HEK293T (cell line): ENCODE results near the gene ADAM10.

Experiments used
- BHLHE40 ChIP-seq: fragments of 450-650 bp; IDR thresholded peaks from 2 replicates; pipeline ENCODE4 v1.6.1; 2016; ENCODE audit warnings: mild to moderate bottlenecking, moderate library complexity, borderline replicate concordance
- ELF4 ChIP-seq: fragments of 450-650 bp; IDR thresholded peaks from 2 replicates; pipeline ENCODE4 v1.6.1; 2017; ENCODE audit warnings: antibody characterized with exemption
- FOXA1 ChIP-seq: fragments of 450-650 bp; IDR thresholded peaks from 2 replicates; pipeline ENCODE4 v1.6.1; 2016; ENCODE audit warnings: mild to moderate bottlenecking
- FOXM1 ChIP-seq: fragments of 450-650 bp; IDR thresholded peaks from 2 replicates; pipeline ENCODE4 v1.6.1; 2017; ENCODE audit warnings: mild to moderate bottlenecking, borderline replicate concordance
- NFRKB ChIP-seq: fragments of 450-650 bp; IDR thresholded peaks from 2 replicates; pipeline ENCODE4 v1.6.1; 2016; ENCODE audit warnings: mild to moderate bottlenecking, moderate library complexity
- PKNOX1 ChIP-seq: fragments of 450-650 bp; IDR thresholded peaks from 2 replicates; pipeline ENCODE4 v1.6.1; 2016
- SP1 ChIP-seq: fragments of 450-650 bp; IDR thresholded peaks from 2 replicates; pipeline ENCODE4 v1.6.1; 2017
- TARDBP ChIP-seq: fragments of 450-650 bp; IDR thresholded peaks from 2 replicates; pipeline ENCODE4 v1.6.1; 2016
- ZNF384 ChIP-seq: fragments of 450-650 bp; IDR thresholded peaks from 2 replicates; pipeline ENCODE4 v1.6.1; 2016

- TF ChIP-seq SP1 (no peak), PKNOX1 (no peak), ELF4 (no peak), BHLHE40 (no peak), FOXM1 (no peak), ZNF384 (no peak), FOXA1 (no peak), TARDBP (no peak), NFRKB (no peak)
Observed at GRCh38 chr15:58785355-58785754, 35.8 kb upstream of the ADAM10 start.
